ENCODE measurements around the gene ZMYND15. TPM values are rescaled to one million over a fixed set of nuclear protein-coding genes. Genes with fewer than 3 reads are reported as not detected.

The ZMYND15 gene
- total and polyA plus RNA-seq, 2 experiments from 2014 or later: 0.32 to 1.4 TPM

DNA sequence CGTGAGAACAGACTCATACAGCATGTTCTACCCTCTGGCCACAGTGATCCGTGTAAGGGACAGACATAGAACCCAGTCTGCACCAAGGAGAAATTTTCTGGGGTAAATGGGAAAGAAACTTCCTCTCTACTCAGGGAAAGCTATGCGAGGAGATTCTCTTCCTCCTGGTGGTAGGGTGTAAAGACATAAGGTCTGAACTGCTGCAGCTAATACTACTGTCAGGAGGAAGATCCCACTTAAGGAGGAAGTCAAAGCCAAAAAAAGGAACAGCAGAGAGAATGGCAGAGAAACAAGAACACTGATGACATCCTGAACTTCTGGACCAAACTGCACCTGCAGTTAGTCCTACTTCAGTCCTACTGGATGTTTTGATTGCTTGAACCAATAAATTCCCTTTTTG, 25.0 kb downstream of the ZMYND15 start (continued):
- TF ChIP-seq, protein P1, sequence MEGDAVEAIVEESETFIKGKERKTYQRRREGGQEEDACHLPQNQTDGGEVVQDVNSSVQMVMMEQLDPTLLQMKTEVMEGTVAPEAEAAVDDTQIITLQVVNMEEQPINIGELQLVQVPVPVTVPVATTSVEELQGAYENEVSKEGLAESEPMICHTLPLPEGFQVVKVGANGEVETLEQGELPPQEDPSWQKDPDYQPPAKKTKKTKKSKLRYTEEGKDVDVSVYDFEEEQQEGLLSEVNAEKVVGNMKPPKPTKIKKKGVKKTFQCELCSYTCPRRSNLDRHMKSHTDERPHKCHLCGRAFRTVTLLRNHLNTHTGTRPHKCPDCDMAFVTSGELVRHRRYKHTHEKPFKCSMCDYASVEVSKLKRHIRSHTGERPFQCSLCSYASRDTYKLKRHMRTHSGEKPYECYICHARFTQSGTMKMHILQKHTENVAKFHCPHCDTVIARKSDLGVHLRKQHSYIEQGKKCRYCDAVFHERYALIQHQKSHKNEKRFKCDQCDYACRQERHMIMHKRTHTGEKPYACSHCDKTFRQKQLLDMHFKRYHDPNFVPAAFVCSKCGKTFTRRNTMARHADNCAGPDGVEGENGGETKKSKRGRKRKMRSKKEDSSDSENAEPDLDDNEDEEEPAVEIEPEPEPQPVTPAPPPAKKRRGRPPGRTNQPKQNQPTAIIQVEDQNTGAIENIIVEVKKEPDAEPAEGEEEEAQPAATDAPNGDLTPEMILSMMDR (conservative IDR thresholded peaks at IDR 0.05; ENCODE audit: low read depth in 2 of 2): no peak

DNA sequence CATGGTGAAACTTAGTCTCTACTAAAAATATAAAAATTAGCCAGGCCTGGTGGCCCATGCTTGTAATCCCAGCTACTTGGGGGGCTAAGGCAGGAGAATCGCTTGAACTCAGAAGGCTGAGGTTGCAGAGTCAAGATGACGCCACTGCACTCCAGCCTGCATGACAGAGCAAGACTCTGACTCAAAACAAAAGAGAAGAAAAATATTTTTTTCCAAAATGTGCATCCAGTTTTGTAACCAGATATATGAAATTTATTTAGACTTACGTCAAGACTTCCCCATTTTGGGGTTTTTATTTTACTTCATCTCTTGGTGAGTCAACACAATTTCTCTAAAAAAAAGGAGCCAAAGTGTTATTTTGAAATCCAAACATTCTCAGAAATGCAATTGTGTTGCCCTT, 26.6 kb downstream of the ZMYND15 start:
- H3F3A ChIP-seq (replicated peaks; ENCODE audit: low read depth): 0 out of 2 replicates have a peak, but pooled peaks cover 2% of the 10 kb centered on the region
- no peak overlapping the region for H2AFZ ChIP-seq
- H3K36me3 ChIP-seq (ENCODE audit: insufficient read depth): no peaks in the 10 kb centered on the region
- Mint-ChIP-seq H3K36me3 (ENCODE audit: low read depth) (no peaks in the 10 kb centered on the region), H3K9me3 (no peaks in the 10 kb centered on the region), H3K4me3 (no peak overlapping the region), H3K27me3 (ENCODE audit: insufficient read depth, low read depth, poor library complexity) (peaks cover 3% of the 10 kb centered on the region), H3K4me1 (no peaks in the 10 kb centered on the region), H3K27ac (no peak overlapping the region)
- ATAC-seq: no peak
- no peak overlapping the region for H3K4me2 ChIP-seq
- H3K79me2 ChIP-seq (replicated peaks; ENCODE audit: insufficient read depth): no peaks in the 10 kb centered on the region
- no peaks in the 10 kb centered on the region for H4K20me1 ChIP-seq (replicated peaks; ENCODE audit: insufficient read depth)
- H3K27ac ChIP-seq (ENCODE audit: low read depth): no peak overlapping the region
- H3K27me3 ChIP-seq (ENCODE audit: insufficient read depth): no peaks in the 10 kb centered on the region
- H3K9me2 ChIP-seq (ENCODE audit: insufficient read depth): no peaks in the 10 kb centered on the region
- no peak overlapping the region for H3K4me3 ChIP-seq
- no peak for DNase-seq (ENCODE audit: low spot score)
- no peaks in the 10 kb centered on the region for H3K4me1 ChIP-seq (ENCODE audit: insufficient read depth)
- TF ChIP-seq NANOG (IDR thresholded peaks at IDR 0.05; ENCODE audit: borderline replicate concordance): no peak
- no peak for TF ChIP-seq POLR2AphosphoS5 (IDR thresholded peaks at IDR 0.05; ENCODE audit: low read depth)
- no peak for TF ChIP-seq EZH2phosphoT487 (IDR thresholded peaks at IDR 0.05; ENCODE audit: unreplicated experiment)
- no peak for TF ChIP-seq ZNF114 (CRISPR knock-in tag; IDR thresholded peaks at IDR 0.05)
- TF ChIP-seq STAT1 (IDR thresholded peaks at IDR 0.05; ENCODE audit: unreplicated experiment): no peak
- TF ChIP-seq, protein P2, sequence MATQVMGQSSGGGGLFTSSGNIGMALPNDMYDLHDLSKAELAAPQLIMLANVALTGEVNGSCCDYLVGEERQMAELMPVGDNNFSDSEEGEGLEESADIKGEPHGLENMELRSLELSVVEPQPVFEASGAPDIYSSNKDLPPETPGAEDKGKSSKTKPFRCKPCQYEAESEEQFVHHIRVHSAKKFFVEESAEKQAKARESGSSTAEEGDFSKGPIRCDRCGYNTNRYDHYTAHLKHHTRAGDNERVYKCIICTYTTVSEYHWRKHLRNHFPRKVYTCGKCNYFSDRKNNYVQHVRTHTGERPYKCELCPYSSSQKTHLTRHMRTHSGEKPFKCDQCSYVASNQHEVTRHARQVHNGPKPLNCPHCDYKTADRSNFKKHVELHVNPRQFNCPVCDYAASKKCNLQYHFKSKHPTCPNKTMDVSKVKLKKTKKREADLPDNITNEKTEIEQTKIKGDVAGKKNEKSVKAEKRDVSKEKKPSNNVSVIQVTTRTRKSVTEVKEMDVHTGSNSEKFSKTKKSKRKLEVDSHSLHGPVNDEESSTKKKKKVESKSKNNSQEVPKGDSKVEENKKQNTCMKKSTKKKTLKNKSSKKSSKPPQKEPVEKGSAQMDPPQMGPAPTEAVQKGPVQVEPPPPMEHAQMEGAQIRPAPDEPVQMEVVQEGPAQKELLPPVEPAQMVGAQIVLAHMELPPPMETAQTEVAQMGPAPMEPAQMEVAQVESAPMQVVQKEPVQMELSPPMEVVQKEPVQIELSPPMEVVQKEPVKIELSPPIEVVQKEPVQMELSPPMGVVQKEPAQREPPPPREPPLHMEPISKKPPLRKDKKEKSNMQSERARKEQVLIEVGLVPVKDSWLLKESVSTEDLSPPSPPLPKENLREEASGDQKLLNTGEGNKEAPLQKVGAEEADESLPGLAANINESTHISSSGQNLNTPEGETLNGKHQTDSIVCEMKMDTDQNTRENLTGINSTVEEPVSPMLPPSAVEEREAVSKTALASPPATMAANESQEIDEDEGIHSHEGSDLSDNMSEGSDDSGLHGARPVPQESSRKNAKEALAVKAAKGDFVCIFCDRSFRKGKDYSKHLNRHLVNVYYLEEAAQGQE (IDR thresholded peaks at IDR 0.05; ENCODE audit: unreplicated experiment): no peak
- no peak for TF ChIP-seq ZNF331 (CRISPR knock-in tag; IDR thresholded peaks at IDR 0.05; ENCODE audit: low read depth)
- TF ChIP-seq EZH2 (IDR thresholded peaks at IDR 0.05; ENCODE audit: low read depth, unreplicated experiment): no peak
- TF ChIP-seq, protein P1 (conservative IDR thresholded peaks at IDR 0.05; ENCODE audit: low read depth in 2 of 2): no peak
- no peak for TF ChIP-seq JUNB (IDR thresholded peaks at IDR 0.05; ENCODE audit: unreplicated experiment)
- TF ChIP-seq, protein P3, sequence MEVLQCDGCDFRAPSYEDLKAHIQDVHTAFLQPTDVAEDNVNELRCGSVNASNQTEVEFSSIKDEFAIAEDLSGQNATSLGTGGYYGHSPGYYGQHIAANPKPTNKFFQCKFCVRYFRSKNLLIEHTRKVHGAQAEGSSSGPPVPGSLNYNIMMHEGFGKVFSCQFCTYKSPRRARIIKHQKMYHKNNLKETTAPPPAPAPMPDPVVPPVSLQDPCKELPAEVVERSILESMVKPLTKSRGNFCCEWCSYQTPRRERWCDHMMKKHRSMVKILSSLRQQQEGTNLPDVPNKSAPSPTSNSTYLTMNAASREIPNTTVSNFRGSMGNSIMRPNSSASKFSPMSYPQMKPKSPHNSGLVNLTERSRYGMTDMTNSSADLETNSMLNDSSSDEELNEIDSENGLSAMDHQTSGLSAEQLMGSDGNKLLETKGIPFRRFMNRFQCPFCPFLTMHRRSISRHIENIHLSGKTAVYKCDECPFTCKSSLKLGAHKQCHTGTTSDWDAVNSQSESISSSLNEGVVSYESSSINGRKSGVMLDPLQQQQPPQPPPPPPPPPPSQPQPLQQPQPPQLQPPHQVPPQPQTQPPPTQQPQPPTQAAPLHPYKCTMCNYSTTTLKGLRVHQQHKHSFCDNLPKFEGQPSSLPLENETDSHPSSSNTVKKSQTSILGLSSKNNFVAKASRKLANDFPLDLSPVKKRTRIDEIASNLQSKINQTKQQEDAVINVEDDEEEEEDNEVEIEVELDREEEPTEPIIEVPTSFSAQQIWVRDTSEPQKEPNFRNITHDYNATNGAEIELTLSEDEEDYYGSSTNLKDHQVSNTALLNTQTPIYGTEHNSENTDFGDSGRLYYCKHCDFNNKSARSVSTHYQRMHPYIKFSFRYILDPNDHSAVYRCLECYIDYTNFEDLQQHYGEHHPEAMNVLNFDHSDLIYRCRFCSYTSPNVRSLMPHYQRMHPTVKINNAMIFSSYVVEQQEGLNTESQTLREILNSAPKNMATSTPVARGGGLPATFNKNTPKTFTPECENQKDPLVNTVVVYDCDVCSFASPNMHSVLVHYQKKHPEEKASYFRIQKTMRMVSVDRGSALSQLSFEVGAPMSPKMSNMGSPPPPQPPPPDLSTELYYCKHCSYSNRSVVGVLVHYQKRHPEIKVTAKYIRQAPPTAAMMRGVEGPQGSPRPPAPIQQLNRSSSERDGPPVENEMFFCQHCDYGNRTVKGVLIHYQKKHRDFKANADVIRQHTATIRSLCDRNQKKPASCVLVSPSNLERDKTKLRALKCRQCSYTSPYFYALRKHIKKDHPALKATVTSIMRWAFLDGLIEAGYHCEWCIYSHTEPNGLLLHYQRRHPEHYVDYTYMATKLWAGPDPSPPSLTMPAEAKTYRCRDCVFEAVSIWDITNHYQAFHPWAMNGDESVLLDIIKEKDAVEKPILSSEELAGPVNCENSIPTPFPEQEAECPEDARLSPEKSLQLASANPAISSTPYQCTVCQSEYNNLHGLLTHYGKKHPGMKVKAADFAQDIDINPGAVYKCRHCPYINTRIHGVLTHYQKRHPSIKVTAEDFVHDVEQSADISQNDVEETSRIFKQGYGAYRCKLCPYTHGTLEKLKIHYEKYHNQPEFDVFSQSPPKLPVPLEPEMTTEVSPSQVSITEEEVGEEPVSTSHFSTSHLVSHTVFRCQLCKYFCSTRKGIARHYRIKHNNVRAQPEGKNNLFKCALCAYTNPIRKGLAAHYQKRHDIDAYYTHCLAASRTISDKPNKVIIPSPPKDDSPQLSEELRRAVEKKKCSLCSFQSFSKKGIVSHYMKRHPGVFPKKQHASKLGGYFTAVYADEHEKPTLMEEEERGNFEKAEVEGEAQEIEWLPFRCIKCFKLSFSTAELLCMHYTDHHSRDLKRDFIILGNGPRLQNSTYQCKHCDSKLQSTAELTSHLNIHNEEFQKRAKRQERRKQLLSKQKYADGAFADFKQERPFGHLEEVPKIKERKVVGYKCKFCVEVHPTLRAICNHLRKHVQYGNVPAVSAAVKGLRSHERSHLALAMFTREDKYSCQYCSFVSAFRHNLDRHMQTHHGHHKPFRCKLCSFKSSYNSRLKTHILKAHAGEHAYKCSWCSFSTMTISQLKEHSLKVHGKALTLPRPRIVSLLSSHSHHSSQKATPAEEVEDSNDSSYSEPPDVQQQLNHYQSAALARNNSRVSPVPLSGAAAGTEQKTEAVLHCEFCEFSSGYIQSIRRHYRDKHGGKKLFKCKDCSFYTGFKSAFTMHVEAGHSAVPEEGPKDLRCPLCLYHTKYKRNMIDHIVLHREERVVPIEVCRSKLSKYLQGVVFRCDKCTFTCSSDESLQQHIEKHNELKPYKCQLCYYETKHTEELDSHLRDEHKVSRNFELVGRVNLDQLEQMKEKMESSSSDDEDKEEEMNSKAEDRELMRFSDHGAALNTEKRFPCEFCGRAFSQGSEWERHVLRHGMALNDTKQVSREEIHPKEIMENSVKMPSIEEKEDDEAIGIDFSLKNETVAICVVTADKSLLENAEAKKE (CRISPR knock-in tag; IDR thresholded peaks at IDR 0.05): no peak

All from GM23338 (cell line).